ENCODE data around the gene CNTN6. TPM values are rescaled to one million over a fixed set of nuclear protein-coding genes. Genes with fewer than 3 reads are reported as not detected.

Gene CNTN6
- total and polyA plus RNA-seq, 2 experiments from 2014 or later = not detected

DNA sequence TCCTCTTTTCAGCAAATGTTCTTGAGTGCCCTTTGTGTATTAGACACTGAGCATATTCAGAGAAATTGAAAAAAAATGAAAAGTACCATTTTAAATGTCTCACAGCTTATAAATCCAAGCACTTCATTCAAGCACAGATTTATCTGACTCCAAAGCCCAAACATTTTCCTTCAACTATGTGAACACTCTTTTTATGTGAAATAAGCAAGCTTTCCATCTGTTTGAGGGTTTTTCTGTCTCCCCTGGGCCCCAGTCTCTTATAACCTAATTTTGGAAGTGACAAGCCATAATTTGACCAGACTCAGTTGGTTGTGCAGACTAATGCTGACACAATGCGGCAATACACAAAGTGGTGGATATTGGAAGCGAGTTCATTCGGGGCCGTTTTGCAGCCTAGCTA, 170.3 kb downstream of the CNTN6 start:
- Histone ChIP-seq H3K4me3 (no peak overlapping the region), H3K79me2 (replicated peaks; ENCODE audit: insufficient read depth) (no peaks in the 10 kb centered on the region), H3K27me3 (ENCODE audit: insufficient read depth) (no peaks in the 10 kb centered on the region), H3F3A (replicated peaks; ENCODE audit: low read depth) (no peaks in the 10 kb centered on the region), H2AFZ (no peak overlapping the region; the same call in 1 of the 2 replicates), H3K27ac (ENCODE audit: low read depth) (no peak overlapping the region), H3K9me2 (ENCODE audit: insufficient read depth) (no peaks in the 10 kb centered on the region), H3K36me3 (ENCODE audit: insufficient read depth) (no peaks in the 10 kb centered on the region), H4K20me1 (replicated peaks; ENCODE audit: insufficient read depth) (no peaks in the 10 kb centered on the region), H3K4me1 (ENCODE audit: insufficient read depth) (no peaks in the 10 kb centered on the region), H3K4me2 (no peak overlapping the region)
- H3K4me3 Mint-ChIP-seq = no peak overlapping the region
- no peaks in the 10 kb centered on the region for H3K27me3 Mint-ChIP-seq (ENCODE audit: insufficient read depth, low read depth, poor library complexity)
- no peak overlapping the region for H3K27ac Mint-ChIP-seq
- DNase-seq (ENCODE audit: low spot score) (no peak), ATAC-seq (no peak)
- H3K36me3 Mint-ChIP-seq (ENCODE audit: low read depth) = peaks cover 37% of the 10 kb centered on the region; the same call in 2 of the 3 replicates
- peaks cover 88% of the 10 kb centered on the region for H3K9me3 Mint-ChIP-seq
- H3K4me1 Mint-ChIP-seq = no peaks in the 10 kb centered on the region
- TF ChIP-seq ZNF114 (CRISPR knock-in tag; IDR thresholded peaks at IDR 0.05) = no peak
- TF ChIP-seq EZH2phosphoT487 (IDR thresholded peaks at IDR 0.05; ENCODE audit: unreplicated experiment) = no peak
- TF ChIP-seq, protein P1, sequence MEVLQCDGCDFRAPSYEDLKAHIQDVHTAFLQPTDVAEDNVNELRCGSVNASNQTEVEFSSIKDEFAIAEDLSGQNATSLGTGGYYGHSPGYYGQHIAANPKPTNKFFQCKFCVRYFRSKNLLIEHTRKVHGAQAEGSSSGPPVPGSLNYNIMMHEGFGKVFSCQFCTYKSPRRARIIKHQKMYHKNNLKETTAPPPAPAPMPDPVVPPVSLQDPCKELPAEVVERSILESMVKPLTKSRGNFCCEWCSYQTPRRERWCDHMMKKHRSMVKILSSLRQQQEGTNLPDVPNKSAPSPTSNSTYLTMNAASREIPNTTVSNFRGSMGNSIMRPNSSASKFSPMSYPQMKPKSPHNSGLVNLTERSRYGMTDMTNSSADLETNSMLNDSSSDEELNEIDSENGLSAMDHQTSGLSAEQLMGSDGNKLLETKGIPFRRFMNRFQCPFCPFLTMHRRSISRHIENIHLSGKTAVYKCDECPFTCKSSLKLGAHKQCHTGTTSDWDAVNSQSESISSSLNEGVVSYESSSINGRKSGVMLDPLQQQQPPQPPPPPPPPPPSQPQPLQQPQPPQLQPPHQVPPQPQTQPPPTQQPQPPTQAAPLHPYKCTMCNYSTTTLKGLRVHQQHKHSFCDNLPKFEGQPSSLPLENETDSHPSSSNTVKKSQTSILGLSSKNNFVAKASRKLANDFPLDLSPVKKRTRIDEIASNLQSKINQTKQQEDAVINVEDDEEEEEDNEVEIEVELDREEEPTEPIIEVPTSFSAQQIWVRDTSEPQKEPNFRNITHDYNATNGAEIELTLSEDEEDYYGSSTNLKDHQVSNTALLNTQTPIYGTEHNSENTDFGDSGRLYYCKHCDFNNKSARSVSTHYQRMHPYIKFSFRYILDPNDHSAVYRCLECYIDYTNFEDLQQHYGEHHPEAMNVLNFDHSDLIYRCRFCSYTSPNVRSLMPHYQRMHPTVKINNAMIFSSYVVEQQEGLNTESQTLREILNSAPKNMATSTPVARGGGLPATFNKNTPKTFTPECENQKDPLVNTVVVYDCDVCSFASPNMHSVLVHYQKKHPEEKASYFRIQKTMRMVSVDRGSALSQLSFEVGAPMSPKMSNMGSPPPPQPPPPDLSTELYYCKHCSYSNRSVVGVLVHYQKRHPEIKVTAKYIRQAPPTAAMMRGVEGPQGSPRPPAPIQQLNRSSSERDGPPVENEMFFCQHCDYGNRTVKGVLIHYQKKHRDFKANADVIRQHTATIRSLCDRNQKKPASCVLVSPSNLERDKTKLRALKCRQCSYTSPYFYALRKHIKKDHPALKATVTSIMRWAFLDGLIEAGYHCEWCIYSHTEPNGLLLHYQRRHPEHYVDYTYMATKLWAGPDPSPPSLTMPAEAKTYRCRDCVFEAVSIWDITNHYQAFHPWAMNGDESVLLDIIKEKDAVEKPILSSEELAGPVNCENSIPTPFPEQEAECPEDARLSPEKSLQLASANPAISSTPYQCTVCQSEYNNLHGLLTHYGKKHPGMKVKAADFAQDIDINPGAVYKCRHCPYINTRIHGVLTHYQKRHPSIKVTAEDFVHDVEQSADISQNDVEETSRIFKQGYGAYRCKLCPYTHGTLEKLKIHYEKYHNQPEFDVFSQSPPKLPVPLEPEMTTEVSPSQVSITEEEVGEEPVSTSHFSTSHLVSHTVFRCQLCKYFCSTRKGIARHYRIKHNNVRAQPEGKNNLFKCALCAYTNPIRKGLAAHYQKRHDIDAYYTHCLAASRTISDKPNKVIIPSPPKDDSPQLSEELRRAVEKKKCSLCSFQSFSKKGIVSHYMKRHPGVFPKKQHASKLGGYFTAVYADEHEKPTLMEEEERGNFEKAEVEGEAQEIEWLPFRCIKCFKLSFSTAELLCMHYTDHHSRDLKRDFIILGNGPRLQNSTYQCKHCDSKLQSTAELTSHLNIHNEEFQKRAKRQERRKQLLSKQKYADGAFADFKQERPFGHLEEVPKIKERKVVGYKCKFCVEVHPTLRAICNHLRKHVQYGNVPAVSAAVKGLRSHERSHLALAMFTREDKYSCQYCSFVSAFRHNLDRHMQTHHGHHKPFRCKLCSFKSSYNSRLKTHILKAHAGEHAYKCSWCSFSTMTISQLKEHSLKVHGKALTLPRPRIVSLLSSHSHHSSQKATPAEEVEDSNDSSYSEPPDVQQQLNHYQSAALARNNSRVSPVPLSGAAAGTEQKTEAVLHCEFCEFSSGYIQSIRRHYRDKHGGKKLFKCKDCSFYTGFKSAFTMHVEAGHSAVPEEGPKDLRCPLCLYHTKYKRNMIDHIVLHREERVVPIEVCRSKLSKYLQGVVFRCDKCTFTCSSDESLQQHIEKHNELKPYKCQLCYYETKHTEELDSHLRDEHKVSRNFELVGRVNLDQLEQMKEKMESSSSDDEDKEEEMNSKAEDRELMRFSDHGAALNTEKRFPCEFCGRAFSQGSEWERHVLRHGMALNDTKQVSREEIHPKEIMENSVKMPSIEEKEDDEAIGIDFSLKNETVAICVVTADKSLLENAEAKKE (CRISPR knock-in tag; IDR thresholded peaks at IDR 0.05) = no peak
- TF ChIP-seq, protein P2, sequence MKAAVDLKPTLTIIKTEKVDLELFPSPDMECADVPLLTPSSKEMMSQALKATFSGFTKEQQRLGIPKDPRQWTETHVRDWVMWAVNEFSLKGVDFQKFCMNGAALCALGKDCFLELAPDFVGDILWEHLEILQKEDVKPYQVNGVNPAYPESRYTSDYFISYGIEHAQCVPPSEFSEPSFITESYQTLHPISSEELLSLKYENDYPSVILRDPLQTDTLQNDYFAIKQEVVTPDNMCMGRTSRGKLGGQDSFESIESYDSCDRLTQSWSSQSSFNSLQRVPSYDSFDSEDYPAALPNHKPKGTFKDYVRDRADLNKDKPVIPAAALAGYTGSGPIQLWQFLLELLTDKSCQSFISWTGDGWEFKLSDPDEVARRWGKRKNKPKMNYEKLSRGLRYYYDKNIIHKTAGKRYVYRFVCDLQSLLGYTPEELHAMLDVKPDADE (IDR thresholded peaks at IDR 0.05) = no peak
- TF ChIP-seq, protein P3, sequence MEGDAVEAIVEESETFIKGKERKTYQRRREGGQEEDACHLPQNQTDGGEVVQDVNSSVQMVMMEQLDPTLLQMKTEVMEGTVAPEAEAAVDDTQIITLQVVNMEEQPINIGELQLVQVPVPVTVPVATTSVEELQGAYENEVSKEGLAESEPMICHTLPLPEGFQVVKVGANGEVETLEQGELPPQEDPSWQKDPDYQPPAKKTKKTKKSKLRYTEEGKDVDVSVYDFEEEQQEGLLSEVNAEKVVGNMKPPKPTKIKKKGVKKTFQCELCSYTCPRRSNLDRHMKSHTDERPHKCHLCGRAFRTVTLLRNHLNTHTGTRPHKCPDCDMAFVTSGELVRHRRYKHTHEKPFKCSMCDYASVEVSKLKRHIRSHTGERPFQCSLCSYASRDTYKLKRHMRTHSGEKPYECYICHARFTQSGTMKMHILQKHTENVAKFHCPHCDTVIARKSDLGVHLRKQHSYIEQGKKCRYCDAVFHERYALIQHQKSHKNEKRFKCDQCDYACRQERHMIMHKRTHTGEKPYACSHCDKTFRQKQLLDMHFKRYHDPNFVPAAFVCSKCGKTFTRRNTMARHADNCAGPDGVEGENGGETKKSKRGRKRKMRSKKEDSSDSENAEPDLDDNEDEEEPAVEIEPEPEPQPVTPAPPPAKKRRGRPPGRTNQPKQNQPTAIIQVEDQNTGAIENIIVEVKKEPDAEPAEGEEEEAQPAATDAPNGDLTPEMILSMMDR (conservative IDR thresholded peaks at IDR 0.05; ENCODE audit: low read depth in 2 of 2) = no peak
- no peak for TF ChIP-seq JUNB (IDR thresholded peaks at IDR 0.05; ENCODE audit: unreplicated experiment)
- no peak for TF ChIP-seq EZH2 (IDR thresholded peaks at IDR 0.05; ENCODE audit: low read depth, unreplicated experiment)
- TF ChIP-seq CREB1 (CRISPR knock-in tag; IDR thresholded peaks at IDR 0.05; ENCODE audit: low read depth) = no peak
- TF ChIP-seq STAT1 (IDR thresholded peaks at IDR 0.05; ENCODE audit: unreplicated experiment) = no peak
- TF ChIP-seq NANOG (IDR thresholded peaks at IDR 0.05; ENCODE audit: borderline replicate concordance) = no peak
- TF ChIP-seq ZNF331 (CRISPR knock-in tag; IDR thresholded peaks at IDR 0.05; ENCODE audit: low read depth) = no peak
- TF ChIP-seq POLR2AphosphoS5 (IDR thresholded peaks at IDR 0.05; ENCODE audit: low read depth) = no peak

Data from GM23338 (cell line).